GM21786 (cell line): Measurements from ENCODE around the gene LARP1.
"Not testable (repeated sequence)": the region's sequence is repeated elsewhere in the genome, so short reads cannot be mapped to it uniquely, and the experiment has no call there.

Experiments used
- ATAC-seq: cut with Tn5 transposase; IDR thresholded peaks from one replicate; pipeline ENCODE4 v1.9.1; 2021; ENCODE audit not compliant: unreplicated experiment

Gene LARP1

GRCh38 chr5:154759868-154760267, 4.7 kb downstream of the LARP1 start:
- ATAC-seq = not testable (repeated sequence)

GRCh38 chr5:154761046-154761736, 6.0 kb downstream of the LARP1 start:
- peak; percentile 47 for ATAC-seq

GRCh38 chr5:154762261-154762660, 7.1 kb downstream of the LARP1 start:
- ATAC-seq = no peak

- no peak for ATAC-seq
These were observed 7.5 kb downstream of the LARP1 start for GRCh38 chr5:154762700-154763099.

- ATAC-seq = no peak
These were observed 9.8 kb downstream of the LARP1 start for GRCh38 chr5:154764967-154765366.

GRCh38 chr5:154765396-154765925, 10.3 kb downstream of the LARP1 start:
- no peak for ATAC-seq

GRCh38 chr5:154766558-154767281, 11.5 kb downstream of the LARP1 start:
- ATAC-seq = no peak

GRCh38 chr5:154767576-154767975, 12.4 kb downstream of the LARP1 start:
- no peak for ATAC-seq

GRCh38 chr5:154768207-154768606, 13.0 kb downstream of the LARP1 start:
- ATAC-seq = no peak

GRCh38 chr5:154770111-154770510, 14.9 kb downstream of the LARP1 start:
- no peak for ATAC-seq

- ATAC-seq = no peak
These were observed 16.3 kb downstream of the LARP1 start for GRCh38 chr5:154771383-154771901.

GRCh38 chr5:154773326-154773725, 18.1 kb downstream of the LARP1 start:
- no peak for ATAC-seq

GRCh38 chr5:154776167-154776566, 21.0 kb downstream of the LARP1 start:
- ATAC-seq = no peak

GRCh38 chr5:154778534-154778933, 23.4 kb downstream of the LARP1 start:
- no peak for ATAC-seq

- ATAC-seq = no peak
These were observed 23.9 kb downstream of the LARP1 start for GRCh38 chr5:154779105-154779504.

GRCh38 chr5:154780128-154780527, 25.0 kb downstream of the LARP1 start:
- ATAC-seq = peak; percentile 24

GRCh38 chr5:154782326-154782725, 27.1 kb downstream of the LARP1 start:
- no peak for ATAC-seq

- peak; percentile 5 for ATAC-seq
These were observed 27.8 kb downstream of the LARP1 start for GRCh38 chr5:154782812-154783592.

GRCh38 chr5:154783774-154784460, 28.7 kb downstream of the LARP1 start:
- ATAC-seq = peak; percentile 56

GRCh38 chr5:154784856-154785255, 29.7 kb downstream of the LARP1 start:
- ATAC-seq = no peak

GRCh38 chr5:154786414-154786813, 31.2 kb downstream of the LARP1 start:
- ATAC-seq = no peak
